H9 (cell line): Measurements from ENCODE around the gene CHCHD4. TPM values are rescaled to one million over a fixed set of nuclear protein-coding genes. Genes with fewer than 3 reads are reported as not detected.

Source experiments
- DNase-seq: peaks from one replicate; pipeline ENCODE4 v3.0.0-alpha.2; 2017
- H2AFZ ChIP-seq: one replicate; pipeline ENCODE4 v1.6.1; 2013; ENCODE audit warnings: mild to moderate bottlenecking, low read length, control low read depth, moderate library complexity
- H2AK5ac ChIP-seq: 2 replicates; pipeline ENCODE4 v1.6.1; 2013; ENCODE audit warnings: low read length, control low read depth, mixed read lengths; ENCODE audit not compliant: insufficient read length
- H2BK120ac ChIP-seq: one replicate; pipeline ENCODE4 v1.6.1; 2013; ENCODE audit warnings: low read depth, mild to moderate bottlenecking, low read length, control low read depth, inconsistent platforms; ENCODE audit not compliant: poor library complexity, severe bottlenecking
- H2BK12ac ChIP-seq: 2 replicates; pipeline ENCODE4 v1.6.1; 2013; ENCODE audit warnings: low read length, control low read depth, mixed read lengths, low read depth; ENCODE audit not compliant: insufficient read length
- H2BK15ac ChIP-seq: 2 replicates; pipeline ENCODE4 v1.6.1; 2013; ENCODE audit warnings: low read depth, low read length, control low read depth
- H2BK20ac ChIP-seq: one replicate; pipeline ENCODE4 v1.6.1; 2013; ENCODE audit warnings: low read depth, mild to moderate bottlenecking, low read length, control low read depth, inconsistent platforms; ENCODE audit not compliant: poor library complexity, severe bottlenecking
- H2BK5ac ChIP-seq: 2 replicates; pipeline ENCODE4 v1.6.1; 2013; ENCODE audit warnings: low read length, control low read depth, mixed read lengths; ENCODE audit not compliant: insufficient read length
- H3K14ac ChIP-seq: 2 replicates; pipeline ENCODE4 v1.6.1; 2013; ENCODE audit warnings: low read length, control low read depth; ENCODE audit not compliant: insufficient read depth
- H3K18ac ChIP-seq: 2 replicates; pipeline ENCODE4 v1.6.1; 2013; ENCODE audit warnings: low read depth, mild to moderate bottlenecking, mixed read lengths, low read length, control low read depth; ENCODE audit not compliant: insufficient read length
- H3K23ac ChIP-seq: 2 replicates; pipeline ENCODE4 v1.6.1; 2013; ENCODE audit warnings: low read length, control low read depth, mixed read lengths, low read depth; ENCODE audit not compliant: insufficient read length
- H3K23me2 ChIP-seq: 2 replicates; pipeline ENCODE4 v1.6.1; 2013; ENCODE audit warnings: low read depth, mild to moderate bottlenecking, mixed read lengths, low read length, control low read depth; ENCODE audit not compliant: insufficient read length, poor library complexity, severe bottlenecking
- H3K27ac ChIP-seq: 2 replicates; pipeline ENCODE4 v1.5.1; 2013; ENCODE audit warnings: low read length, control low read depth, mixed read lengths, low read depth; ENCODE audit not compliant: insufficient read length
- H3K27me3 ChIP-seq: 2 replicates; pipeline ENCODE4 v1.6.1; 2013; ENCODE audit warnings: low read length, control low read depth, inconsistent platforms; ENCODE audit not compliant: insufficient read depth
- H3K4ac ChIP-seq: 2 replicates; pipeline ENCODE4 v1.6.1; 2013; ENCODE audit warnings: low read depth, mild to moderate bottlenecking, control low read depth, inconsistent platforms, low read length, moderate library complexity
- H3K4me1 ChIP-seq: 2 replicates; pipeline ENCODE4 v1.6.1; 2013; ENCODE audit warnings: low read length, control low read depth, inconsistent platforms; ENCODE audit not compliant: insufficient read depth
- H3K4me2 ChIP-seq: 2 replicates; pipeline ENCODE4 v1.6.1; 2013; ENCODE audit warnings: low read length, control low read depth, mixed read lengths; ENCODE audit not compliant: insufficient read length, insufficient read depth
- H3K56ac ChIP-seq: 2 replicates; pipeline ENCODE4 v1.6.1; 2013; ENCODE audit warnings: low read depth, mild to moderate bottlenecking, mixed read lengths, low read length, control low read depth; ENCODE audit not compliant: insufficient read length
- H3K79me1 ChIP-seq: 2 replicates; pipeline ENCODE4 v1.6.1; 2013; ENCODE audit warnings: low read depth, mild to moderate bottlenecking, moderate library complexity, low read length, control low read depth, inconsistent platforms; ENCODE audit not compliant: insufficient read depth, poor library complexity, severe bottlenecking
- H3K79me2 ChIP-seq: 2 replicates; pipeline ENCODE4 v1.6.1; 2013; ENCODE audit warnings: low read length, control low read depth, inconsistent platforms; ENCODE audit not compliant: insufficient read depth
- H3K9ac ChIP-seq: 2 replicates; pipeline ENCODE4 v1.6.1; 2013; ENCODE audit warnings: low read length, control low read depth, mixed read lengths; ENCODE audit not compliant: insufficient read length; ENCODE audit errors: extremely low read depth
- H3K9me3 ChIP-seq: one replicate; pipeline ENCODE4 v1.6.1; 2013; ENCODE audit warnings: low read depth, low read length, inconsistent platforms; ENCODE audit not compliant: control insufficient read depth
- H3T11ph ChIP-seq: one replicate; pipeline ENCODE4 v1.6.1; 2013; ENCODE audit warnings: mild to moderate bottlenecking, low read length, control low read depth, inconsistent platforms
- H4K20me1 ChIP-seq: one replicate; pipeline ENCODE4 v1.6.1; 2013; ENCODE audit not compliant: control insufficient read depth, insufficient read length, insufficient read depth
- H4K5ac ChIP-seq: 2 replicates; pipeline ENCODE4 v1.6.1; 2013; ENCODE audit warnings: low read depth, mild to moderate bottlenecking, mixed read lengths, low read length, control low read depth; ENCODE audit not compliant: insufficient read length
- H4K8ac ChIP-seq: replicated peaks from 2 replicates; pipeline ENCODE4 v1.6.1; 2013; ENCODE audit warnings: low read length, control low read depth, mixed read lengths, low read depth; ENCODE audit not compliant: insufficient read length
- H4K91ac ChIP-seq: 2 replicates; pipeline ENCODE4 v1.6.1; 2013; ENCODE audit warnings: low read depth, mild to moderate bottlenecking, moderate library complexity, mixed read lengths, low read length, control low read depth; ENCODE audit not compliant: insufficient read length
- H3K27ac Mint-ChIP-seq, 3 experiments: 2 replicates in 2 of 3; 3 replicates in 1 of 3; pipeline ENCODE4 v1.8.0; 2020 to 2021; ENCODE audit warnings: mixed read lengths in 3 of 3, mild to moderate bottlenecking in 1 of 3, moderate library complexity in 1 of 3
- H3K27me3 Mint-ChIP-seq: 2 replicates; pipeline ENCODE4 v1.8.0; 2021; ENCODE audit warnings: low read depth, mild to moderate bottlenecking, moderate library complexity, mixed read lengths
- H3K36me3 Mint-ChIP-seq, 3 experiments: 2 replicates in 2 of 3; 3 replicates in 1 of 3; pipeline ENCODE4 v1.8.0; 2020 to 2021; ENCODE audit warnings: low read depth in 3 of 3, mixed read lengths in 3 of 3; ENCODE audit not compliant: insufficient read depth in 1 of 3
- H3K4me1 Mint-ChIP-seq, 2 experiments: 2 replicates each; pipeline ENCODE4 v1.8.0; 2020; ENCODE audit warnings: mixed read lengths in 2 of 2
- H3K4me3 Mint-ChIP-seq, 2 experiments: 2 replicates in 1 of 2; 3 replicates in 1 of 2; pipeline ENCODE4 v1.8.0; 2020 to 2021; ENCODE audit warnings: mild to moderate bottlenecking in 2 of 2, mixed read lengths in 2 of 2, moderate library complexity in 1 of 2
- H3K9me3 Mint-ChIP-seq, 2 experiments: 2 replicates in 1 of 2; 3 replicates in 1 of 2; pipeline ENCODE4 v1.8.0; 2020; ENCODE audit warnings: mild to moderate bottlenecking in 2 of 2, mixed read lengths in 2 of 2, moderate library complexity in 1 of 2
- CTCF ChIP-seq: fragments of 200-600 bp; sonication (generic); conservative IDR thresholded peaks from 3 replicates; pipeline ENCODE4 v1.8.0; 2021; ENCODE audit warnings: antibody characterized with exemption, mild to moderate bottlenecking
- WGBS: extraction: QIAGEN DNeasy Blood & Tissue Kit; methylation state at CpG from one replicate; pipeline ENCODE4 v1.1.7; 2013; ENCODE audit warnings: missing lambda C conversion rate, low lambda C conversion rate, mixed read lengths; ENCODE audit not compliant: insufficient read length; ENCODE audit errors: extremely low coverage; 5-methylcytosine and 5-hydroxymethylcytosine counted together
- total RNA-seq: library from RNA; stranded (reverse); gene quantifications from 2 replicates; pipeline ENCODE4 v1.2.1, GENCODE V29; 2021

CHCHD4 gene
- total RNA-seq, 1 experiment from 2014 or later = 13.7 TPM

DNA sequence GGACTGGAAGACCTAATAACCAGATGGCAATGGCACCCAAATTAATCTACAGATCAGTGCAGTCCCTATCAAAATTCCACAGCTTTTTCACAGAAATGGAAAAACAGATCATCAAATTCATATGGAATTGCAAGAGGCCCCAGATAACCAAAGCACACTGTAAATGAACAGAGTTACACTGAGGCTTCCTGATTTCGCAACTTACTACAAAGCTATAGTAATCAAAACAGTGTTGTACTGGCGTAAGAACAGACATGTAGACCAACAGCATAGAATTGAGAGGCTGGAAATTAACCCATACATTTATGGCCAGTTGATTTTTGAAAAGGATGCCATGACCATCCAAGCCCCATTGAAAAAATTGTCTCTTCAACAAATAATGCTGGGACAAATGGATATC is 37.5 kb upstream of the CHCHD4 start:
- H2AK5ac ChIP-seq = no peak overlapping the region
- H3K56ac ChIP-seq = no peak overlapping the region
- H3K23ac ChIP-seq = no peak overlapping the region
- H3K23me2 ChIP-seq = no peaks in the 10 kb centered on the region
- no peak overlapping the region for H4K5ac ChIP-seq
- no peak overlapping the region for H2BK5ac ChIP-seq
- H3K27me3 ChIP-seq = no peaks in the 10 kb centered on the region
- H3K18ac ChIP-seq = no peak overlapping the region
- no peak overlapping the region for H3K4ac ChIP-seq
- H3K9me3 ChIP-seq = no peaks in the 10 kb centered on the region
- H3K36me3 Mint-ChIP-seq = peaks cover 72 to 100% (median 98%) of the 10 kb centered on the region in 3 experiments
- TF ChIP-seq CTCF = no peak
- no peak overlapping the region for H2BK12ac ChIP-seq
- peaks cover 5 to 16% of the 10 kb centered on the region in 2 experiments; a peak in 4 of 5 replicates for H3K9me3 Mint-ChIP-seq
- H2BK15ac ChIP-seq = no peak overlapping the region
- no peak for DNase-seq
- H2BK120ac ChIP-seq = no peak overlapping the region
- H3K4me1 Mint-ChIP-seq = no peaks in the 10 kb centered on the region
- no peaks in the 10 kb centered on the region for H3K79me1 ChIP-seq
- no peaks in the 10 kb centered on the region for H4K20me1 ChIP-seq
- H4K8ac ChIP-seq = no peak overlapping the region
- H3K4me3 Mint-ChIP-seq = no peak overlapping the region
- no peak overlapping the region for H3K9ac ChIP-seq
- no peak overlapping the region for H3K27ac ChIP-seq
- H3K4me2 ChIP-seq = no peak overlapping the region
- no peaks in the 10 kb centered on the region for H3K4me1 ChIP-seq
- no peak overlapping the region for H4K91ac ChIP-seq
- no peaks in the 10 kb centered on the region for H3K27me3 Mint-ChIP-seq
- no peaks in the 10 kb centered on the region for H3K79me2 ChIP-seq
- H3K27ac Mint-ChIP-seq = no peak overlapping the region
- no peak overlapping the region for H3T11ph ChIP-seq
- no peak overlapping the region for H2BK20ac ChIP-seq
- H2AFZ ChIP-seq = no peak overlapping the region
- H3K14ac ChIP-seq = no peak overlapping the region
- no CpG with 5 or more reads among the region's 2 CpGs for WGBS
